COR-L47 (cell line): ENCODE measurements around the gene TRERF1.
"Not testable (repeated sequence)": the region's sequence is repeated elsewhere in the genome, so short reads cannot be mapped to it uniquely, and the experiment has no call there.

ENCODE experiments used
- DNase-seq: peaks from one replicate; lab custom pipeline; 2025; lab: John Stamatoyannopoulos, UW

The TRERF1 gene

DNA sequence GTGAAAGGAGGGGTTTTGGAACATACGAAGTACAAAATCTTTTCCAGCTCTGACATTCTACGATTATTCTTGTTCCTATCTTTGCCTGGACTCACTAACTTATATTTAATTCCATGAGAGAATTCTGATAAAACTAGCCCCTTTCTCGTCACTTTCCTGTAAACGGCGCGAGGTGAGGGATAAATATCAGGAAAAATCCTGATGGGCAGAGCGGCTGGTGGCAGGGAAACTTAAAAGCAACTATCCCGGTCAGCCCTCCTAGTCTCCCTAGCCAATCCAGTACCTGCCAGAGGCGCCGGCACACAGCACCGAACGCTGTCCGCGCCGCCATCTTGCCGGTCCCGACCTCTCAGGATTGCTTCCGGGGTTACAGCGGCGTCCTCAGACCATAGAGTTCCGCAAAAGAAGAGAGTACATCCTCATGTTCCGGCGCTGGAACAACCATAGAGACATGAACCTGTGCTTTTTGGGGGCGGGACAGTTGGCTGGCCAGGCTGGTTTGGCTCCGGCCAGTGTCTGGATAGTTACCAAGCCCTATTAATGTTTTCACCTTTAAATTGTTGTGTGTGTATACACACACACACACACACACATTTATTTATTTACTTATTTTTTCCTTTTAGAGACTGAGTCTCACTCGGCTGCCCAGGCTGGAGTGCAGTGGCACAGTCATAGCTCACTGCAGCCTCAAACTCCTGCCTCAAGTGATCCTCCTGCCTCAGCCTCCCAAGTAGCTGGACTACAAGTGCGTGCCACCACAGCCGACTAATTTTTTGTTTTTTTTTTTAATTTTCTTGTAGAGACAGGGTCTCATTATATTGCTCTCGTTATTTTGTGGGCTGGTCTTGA, 234.0 kb downstream of the TRERF1 start, which contains the start of gene MRPS10:
Gene MRPS10, minus strand, starts transcription at position 343 of the 849 bp plus-strand sequence. Its CDS starts 12 bp downstream, at position 331.
- DNase-seq, result peak; percentile 95

DNA sequence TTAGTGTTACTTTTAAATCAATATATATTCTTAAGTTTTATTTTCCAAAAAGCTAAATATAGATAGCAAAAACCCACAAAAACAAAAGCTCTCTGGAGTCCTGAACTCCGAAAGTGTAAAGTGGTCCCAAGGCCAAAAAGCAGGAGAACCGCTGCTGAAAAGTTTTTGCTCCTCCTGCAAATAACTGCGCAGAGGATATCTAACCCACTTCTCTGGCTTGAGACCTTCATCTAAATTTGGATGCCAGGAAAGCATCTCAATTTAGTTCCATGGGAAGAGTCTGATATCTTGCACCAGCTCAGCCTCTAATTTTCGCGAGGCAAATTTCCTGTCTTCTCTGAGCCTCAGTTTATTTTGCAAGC, 234.6 kb downstream of the TRERF1 start:
- no peak for DNase-seq

DNA sequence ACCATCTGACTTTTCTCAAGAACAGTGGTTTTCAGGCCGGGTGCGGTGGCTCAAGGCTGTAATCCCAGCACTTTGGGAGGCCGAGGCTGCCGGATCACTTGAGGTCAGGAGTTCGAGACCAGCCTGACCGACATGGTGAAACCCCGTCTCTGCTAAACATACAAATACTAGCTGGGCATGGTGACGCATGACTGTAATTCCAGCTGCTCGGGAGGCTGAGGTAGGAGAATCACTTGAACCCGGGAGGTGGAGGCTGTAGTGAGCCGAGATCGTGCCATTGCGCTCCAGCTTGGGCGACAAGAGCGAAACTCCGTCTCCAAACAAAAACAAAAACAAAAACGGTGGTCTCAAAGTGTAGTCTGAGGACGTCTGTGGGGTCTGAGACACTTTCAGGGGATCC, 235.2 kb downstream of the TRERF1 start:
- not testable (repeated sequence) for DNase-seq

DNA sequence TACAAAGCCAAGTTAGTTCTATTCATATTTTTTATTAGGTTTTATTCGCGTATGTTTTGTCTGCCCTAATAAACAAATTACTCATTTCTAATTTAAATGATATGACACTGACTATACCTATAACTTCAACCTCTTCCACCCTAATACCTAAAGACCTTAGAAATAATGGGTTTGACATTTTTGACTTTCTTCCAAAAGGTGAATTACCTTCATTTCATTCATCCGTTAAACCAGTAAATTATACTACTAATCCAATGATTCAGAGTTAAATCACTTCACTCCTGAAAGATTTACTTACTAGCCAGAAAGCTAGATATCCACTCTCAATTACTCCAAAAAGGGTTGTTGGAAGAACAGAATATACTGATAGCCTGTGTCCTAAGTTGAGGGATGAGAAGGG, 239.3 kb downstream of the TRERF1 start:
- no peak for DNase-seq

DNA sequence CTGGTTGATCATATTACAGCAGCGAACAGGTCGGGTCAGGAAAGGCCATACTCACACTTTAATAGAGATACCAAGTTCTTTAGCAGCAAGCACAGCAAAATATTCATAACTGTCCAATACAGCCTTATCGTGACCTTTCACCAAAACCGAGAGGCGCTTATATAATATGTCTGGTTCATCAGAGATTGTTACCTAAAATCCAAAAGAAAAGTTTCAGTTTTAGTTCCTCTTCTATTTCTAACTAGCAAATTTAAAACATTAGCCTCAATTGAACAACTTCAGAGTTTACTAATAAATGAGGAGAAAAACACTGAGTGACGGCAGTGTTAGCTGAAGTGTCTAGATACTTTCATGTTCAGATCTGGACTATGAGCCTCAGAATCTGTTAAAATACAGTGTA, 240.0 kb downstream of the TRERF1 start:
- DNase-seq, result no peak

DNA sequence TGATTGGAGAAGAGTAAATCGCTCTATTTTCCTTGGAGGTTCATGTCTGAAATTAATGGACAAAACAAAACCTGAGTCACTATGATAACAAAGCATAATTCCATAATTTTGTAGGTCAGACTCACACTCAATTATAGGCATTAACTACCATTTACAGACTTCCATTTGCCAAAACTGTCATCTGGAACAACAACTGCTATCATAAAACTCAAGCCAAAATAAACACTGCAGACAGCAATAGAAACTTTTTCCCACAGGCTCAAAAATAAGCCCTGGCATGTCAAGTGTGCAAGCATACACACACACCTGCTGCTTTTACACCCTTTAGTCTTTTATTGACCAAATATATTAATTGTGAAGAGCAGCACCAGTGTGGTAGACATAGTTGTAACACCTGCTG, 241.2 kb downstream of the TRERF1 start:
- DNase-seq, result peak; percentile 81

DNA sequence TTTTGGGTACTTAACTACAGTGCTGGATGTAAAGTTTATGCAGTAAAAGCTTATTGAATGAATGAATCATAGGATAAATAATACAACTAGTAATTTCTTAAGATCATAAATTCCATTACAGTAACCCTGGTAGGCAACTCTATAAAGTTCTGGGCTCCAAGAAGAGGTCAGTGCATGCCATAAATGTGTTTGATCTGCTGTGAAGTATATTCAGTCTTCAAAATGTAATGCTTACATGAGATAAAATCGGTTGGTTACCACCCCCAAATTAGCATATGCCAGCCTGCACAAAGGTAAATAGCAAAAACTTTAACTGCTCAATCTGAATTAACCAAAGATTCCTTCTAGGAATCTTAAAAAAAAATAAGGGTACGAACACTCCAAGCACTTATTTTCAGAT, 244.2 kb downstream of the TRERF1 start:
- not testable (repeated sequence) for DNase-seq

DNA sequence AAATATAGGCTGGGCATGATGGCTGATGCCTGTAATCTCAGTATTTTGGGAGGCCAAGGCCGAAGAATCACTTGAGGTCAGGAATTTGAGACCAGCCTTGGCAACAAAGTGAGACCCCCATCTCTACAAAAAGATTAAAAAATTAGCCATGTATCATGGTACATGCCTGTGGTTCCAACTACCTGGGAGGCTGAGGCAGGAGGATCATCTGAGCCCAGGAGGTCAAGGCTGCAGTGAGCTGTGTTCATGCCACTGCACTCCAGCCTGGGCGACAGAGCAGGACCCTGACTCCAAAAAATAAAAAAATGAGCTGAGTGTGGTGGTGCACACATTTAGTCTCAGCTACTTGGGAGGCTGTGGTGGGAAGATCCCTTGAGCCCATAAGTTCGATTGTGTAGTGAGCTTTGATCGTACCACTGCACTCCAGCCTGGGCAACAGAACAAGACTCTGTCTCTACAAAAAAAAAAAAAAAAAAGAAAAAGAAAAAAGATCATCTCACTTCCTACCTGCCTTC, 246.9 kb downstream of the TRERF1 start:
- DNase-seq, result no peak

DNA sequence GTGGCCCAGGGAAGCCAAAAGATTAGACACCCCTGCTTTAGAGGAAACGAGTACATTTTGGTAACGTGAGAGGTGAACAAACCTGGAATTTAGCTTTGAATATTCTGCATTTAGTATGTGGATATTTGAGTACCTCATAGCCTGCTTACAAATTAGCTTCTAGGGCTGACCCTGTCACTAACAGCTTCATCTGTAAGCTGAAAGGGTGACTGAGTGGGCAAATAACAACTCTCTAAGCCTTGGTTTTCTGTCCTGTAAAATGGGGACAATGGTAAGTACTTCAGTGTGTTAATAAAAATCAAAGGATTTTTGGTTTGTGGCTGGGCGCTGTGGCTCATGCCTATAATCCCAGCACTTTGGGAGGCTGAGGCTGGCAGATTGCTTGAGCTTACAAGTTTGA, 248.5 kb downstream of the TRERF1 start:
- no peak for DNase-seq

DNA sequence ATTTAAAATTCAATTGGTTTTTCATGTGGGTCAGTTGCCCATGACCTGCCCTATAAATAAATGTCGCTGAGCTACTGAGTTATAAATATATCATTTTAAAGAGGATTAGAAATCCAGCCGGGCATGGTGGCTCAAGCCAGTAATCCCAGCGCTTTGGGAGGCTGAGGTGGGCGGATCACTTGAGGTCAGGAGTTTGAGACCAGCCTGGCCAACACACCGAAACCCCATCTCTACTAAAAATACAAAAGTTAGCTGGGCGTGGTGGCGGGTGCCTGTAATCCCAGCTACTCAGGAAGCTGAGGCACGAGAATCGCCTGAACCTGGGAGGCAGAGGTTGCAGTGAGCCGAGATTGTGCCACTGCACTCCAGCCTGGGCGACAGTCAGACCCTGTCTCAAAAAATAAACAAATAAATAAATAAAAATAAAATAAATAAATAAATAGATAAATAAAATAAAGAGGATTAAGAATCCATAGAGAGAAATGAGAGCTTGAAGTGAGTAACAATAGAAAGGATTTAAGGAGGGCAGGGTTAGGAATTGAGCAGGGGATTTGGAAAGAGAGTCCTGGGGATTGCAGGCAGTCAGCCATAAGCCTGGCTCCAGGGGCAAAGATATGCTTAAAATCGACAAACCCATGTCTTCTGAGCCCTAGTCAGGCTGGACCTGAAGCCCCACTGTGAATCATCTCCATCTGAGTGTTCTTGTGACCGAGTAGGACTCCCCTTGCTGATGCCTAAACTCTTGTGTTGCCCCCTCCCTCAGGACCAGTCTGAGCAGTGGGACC, 249.4 kb downstream of the TRERF1 start:
- not testable (repeated sequence) for DNase-seq

DNA sequence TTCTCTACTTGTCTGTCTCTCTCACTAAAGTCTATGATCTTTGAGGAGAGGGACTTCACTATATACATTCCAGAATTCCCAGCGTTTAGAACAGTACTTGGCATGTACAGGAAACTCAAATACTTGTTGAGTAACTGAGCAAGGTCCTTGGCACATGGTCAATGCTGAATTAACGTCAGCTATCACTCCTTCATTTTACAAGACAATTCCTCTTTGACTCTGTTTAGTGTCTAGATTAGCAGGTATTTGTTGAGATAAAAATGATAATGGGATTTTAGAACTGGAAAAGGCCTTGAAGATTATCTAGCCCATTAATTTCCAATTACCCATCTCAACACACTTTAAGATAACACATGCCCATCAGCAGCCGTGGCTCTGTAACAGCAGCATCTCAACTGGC, 250.3 kb downstream of the TRERF1 start:
- no peak for DNase-seq

DNA sequence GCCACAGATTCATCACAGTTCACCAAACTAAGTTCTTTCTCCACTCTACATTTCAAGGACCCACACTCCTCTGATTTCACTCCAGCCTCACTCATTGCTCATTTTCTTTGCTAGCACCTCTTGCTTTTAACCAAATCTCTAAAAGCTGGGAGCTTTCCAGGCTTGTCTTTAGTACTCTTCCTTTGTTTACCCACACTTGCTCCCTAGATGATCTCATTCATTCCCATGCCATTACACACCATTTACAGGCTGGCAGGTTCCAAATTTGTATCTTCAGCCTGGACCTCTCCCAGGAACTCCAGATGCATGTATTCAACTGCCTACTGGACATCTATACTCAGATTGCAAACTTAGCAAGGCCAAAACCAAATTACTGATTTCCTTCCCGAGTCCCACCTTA, 251.7 kb downstream of the TRERF1 start:
- DNase-seq, result no peak

DNA sequence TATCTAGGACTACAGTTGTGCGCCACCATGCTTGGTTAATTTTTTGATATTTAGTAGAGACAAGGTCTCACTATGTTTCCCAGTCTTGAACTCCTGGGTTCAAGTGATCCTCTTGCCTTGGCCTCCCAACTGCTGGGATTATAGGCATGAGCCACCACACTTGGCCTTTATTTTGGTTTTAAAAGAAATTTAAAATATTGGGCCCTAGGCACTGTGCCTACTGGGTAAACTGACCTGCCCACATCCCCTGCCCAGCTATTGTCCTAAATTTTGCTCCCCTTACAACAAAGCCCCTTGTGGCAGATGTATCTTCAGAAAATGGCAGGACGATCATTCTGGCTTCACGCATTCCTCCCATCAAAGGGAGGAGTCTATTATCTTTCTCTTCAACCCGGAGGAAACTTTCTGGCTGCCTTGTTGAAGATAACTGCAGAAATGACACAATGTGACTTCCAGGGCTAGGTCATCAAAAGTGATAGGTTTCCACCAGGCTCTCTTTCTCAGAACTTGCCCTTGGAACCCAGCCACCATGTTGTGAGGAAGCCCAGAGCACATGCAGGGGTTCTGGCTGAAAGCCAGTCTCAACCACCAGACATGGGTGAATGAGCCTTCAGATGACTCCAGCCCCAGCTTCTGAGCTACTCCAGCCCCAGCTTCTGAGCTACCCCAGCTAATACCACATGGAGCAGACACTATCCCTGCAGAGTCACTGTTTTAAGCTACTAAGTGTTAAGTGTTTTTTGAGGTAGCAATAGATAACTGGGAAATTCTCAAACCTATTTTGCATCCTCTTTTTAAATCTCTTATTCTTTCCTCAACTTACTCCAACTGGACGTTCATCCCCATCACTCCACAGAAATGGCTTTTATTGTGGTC, 252.4 kb downstream of the TRERF1 start:
- no peak for DNase-seq

DNA sequence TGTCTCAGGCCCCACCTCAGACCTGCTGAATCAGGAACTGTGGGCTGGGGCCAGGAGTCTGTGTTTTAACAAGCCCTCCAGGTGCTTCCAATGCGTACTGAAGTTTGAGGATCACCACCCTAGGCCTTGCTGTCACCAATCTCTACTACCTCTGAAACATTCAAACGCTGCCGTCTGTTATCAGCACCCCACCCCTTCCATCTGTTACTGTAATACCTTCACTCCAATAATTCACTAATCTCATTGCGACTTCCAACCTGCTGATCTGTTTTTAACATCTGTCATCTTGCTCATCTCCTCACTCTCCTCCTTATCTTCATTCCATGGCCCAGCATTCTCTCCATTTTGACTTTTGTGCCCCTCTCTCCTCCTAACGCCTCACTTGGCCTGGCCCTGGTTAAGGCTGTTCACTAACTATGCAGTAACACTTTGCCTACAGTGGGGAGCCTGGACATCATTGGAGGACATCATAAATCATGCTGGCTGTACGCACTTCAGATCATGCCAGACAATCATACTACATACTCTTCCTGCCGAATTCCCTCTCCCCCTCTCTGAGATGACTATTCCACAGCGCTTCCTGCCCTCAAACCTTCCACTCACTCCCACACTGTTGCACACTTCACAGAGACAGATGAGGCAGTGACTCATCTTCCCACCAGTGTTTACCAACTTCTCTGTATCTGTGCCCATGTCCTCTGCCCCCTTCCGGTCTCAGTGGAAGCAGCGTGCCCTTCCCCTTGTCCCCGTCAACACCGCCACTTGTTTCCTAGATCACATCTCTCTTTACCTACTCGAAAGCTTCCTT, 254.0 kb downstream of the TRERF1 start:
- no peak for DNase-seq

DNA sequence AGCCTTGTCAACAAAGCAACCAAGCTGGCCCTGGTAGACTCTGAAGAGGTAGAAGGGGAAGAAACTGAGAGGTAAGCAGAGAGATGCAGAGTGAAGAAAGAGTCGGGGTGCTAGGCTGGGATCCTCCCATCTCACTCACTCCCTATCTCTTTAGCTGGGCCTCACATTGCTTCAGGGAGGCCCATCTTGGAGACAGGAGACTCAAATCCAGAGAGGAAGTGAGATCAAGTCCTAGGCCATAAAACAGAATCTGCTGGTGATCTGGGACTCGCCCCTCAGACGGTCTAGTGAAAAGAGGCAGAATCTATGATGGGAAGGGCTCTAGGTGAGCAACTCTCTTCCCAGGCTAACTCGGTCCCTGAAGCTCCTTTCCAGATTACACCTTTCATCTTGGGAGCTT, 256.3 kb downstream of the TRERF1 start:
- DNase-seq, result no peak

DNA sequence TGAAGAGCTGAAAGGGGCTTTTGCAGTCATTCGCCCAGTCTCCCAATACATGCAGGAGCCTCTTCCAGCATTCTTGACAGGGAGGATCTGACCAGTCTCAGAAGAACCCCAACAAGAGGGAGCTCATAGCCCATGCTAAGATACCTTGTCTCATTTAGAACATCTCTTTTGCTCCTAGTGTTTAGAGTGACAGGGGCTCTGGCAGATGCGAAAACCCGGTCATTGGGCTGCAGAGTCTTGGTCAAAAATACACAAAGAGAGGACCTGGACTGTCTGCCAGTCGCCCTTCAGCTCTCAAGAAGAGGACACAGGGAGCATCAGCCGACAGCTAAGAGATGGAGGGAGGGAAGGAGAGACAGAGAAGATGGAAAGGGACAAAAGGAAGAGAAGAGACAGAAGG, 257.7 kb downstream of the TRERF1 start:
- no peak for DNase-seq

DNA sequence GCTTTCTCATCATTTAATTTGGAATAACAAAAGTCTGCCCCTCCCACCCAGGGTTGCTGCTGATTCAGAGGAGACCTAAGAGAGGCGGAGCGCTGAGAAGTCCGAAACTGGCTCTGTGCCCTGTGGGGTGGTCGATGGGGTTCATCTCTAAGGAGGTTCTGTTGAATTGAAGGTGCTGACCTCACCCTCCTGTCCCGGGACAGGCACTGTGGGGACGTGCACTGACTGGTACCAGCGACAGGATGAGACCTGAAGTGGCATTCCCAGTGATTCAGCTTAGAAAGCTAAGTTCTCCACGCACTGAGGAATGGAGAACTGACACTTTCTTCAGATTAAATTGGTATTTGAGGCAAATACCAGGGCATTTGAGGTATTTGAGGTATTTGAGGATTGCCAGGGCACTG, 258.2 kb downstream of the TRERF1 start:
- no peak for DNase-seq

DNA sequence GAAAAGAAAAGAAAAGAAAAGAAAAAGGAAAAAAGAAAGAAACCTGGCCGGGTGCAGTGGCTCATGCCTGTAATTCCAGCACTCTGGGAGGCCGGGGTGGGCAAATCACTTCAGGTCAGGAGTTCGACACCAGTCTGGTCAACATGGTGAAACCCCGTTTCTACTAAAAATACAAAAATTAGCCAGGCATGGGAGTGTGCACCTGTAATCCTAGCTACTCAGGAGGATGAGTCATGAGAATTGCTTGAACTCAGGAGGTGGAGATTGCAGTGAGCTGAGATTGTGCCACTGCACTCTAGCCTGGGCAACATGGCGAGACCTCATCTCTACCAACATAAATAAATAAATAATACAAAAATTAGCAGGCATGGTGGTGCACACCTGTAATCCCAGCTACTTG, 259.3 kb downstream of the TRERF1 start:
- DNase-seq, result not testable (repeated sequence)

DNA sequence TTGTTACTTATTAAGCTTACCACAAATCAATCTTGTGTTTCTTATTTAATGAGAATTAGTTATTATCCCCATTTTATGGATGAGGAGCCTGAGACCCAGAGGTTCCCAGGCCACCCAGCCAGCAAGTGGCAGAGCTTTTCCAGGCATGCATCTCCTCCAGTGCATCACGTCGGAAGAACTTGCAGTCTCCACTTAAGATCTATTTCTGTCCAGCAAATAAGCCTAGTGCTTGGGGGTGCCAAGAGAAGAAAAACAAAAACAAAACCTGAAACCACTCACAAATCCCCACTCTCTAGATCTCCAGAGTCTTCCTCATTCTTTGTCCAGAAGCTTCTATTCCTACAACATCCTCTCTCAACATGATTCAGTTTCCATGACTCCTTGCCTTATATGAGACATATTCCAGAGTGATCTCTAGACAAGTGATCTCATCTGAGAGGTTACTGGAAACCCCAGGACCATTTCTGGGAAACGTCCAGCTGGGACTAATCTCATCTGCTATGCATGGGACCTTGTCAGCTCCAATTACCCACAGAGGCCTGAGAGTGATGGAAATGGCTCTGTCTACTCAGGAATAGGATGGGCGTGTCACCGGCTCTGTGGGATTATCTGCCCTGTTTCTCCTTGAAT, 261.1 kb downstream of the TRERF1 start:
- no peak for DNase-seq

DNA sequence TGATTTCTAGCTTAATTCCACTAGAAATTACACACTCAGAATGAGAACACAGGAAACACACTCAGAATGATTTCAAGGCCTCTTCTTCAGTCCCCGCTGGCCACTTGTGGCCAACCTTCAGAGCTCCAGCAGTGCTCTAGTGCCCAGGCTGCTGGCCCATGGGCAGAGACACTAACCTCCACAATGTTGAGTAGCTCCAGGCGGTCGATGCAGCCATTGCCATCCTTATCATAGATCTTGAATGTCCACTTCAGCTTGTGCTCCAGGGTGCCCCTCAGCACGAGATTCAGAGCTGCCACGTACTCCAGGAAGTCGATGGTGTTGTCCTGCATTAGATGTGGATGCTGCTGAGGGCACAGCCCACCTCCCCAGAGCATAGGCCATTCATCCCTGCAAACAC, 263.3 kb downstream of the TRERF1 start:
- no peak for DNase-seq

DNA sequence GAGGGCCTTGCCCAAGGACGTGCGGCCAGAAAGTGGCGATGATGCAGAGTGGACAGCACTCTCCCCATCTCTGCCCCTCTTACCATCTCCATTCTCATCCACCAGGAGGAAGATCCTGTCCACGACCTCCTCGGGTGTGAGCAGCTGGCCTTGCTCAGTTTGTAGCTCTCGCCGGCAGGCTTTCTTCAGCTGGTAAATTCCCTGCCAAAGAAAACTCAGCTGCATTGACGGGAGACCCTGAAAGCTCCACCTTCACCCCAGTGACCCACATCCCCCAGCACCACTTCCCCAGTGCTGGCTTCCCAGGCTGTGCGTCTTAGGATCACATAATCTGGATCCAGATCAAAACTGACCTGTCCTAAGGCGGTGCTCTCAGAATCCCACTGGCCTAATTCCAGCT, 266.1 kb downstream of the TRERF1 start:
- no peak for DNase-seq
